ENCODE results near the gene RBCK1. TPM values are rescaled to one million over a fixed set of nuclear protein-coding genes. Genes with fewer than 3 reads are reported as not detected.
A peak's percentile ranks its signal among the peaks of the same experiment; 100 is the strongest.
"Not testable (repeated sequence)": the region's sequence is repeated elsewhere in the genome, so short reads cannot be mapped to it uniquely, and the experiment has no call there.

The RBCK1 gene
- polyA plus RNA-seq, 4 donors: 74.8 to 176 (median 158) TPM

DNA sequence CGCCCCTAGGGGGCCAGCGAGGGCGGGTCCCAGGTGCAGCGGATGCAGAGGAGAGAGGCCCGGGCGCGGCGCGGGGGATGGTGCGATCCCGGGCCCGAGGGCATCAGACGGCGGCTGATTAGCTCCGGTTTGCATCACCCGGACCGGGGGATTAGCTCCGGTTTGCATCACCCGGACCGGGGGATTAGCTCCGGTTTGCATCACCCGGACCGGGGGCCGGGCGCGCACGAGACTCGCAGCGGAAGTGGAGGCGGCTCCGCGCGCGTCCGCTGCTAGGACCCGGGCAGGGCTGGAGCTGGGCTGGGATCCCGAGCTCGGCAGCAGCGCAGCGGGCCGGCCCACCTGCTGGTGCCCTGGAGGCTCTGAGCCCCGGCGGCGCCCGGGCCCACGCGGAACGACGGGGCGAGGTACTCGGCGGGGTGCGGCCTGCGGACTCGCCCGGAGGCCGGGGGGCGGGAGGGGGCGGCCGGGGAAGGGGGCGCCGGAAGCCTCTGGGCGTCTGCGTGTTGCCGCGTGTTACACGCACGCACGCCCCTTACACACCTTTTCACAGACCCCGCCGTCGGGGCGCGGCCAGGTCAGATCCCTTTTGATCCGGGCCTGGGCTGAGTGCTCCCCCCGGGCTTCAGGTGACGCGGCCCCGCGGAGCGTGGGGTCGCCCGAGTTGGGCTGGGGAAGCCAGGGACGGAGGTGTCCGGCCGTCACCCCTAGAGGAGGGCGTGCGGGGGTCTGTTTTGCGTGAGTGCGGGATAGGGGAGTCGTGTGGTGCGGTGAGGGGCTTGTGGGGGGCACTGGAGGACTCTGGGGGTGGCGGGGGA is 27.1 kb upstream of the RBCK1 start:
- H3K27me3 ChIP-seq (ENCODE audit: control insufficient read depth in 3 of 3, insufficient read depth in 3 of 3, low read length in 3 of 3): peaks cover 0 to 32% (median 0%) of the 10 kb centered on the region in 3 donors
- 1% methylated on average over 49 to 93 of the region's 93 CpGs for WGBS, 3 donors
- peak overlapping the region; percentile 32 to 79 (median 62) for H3K4me3 ChIP-seq (ENCODE audit: low read depth in 1 of 3, low read length in 3 of 3)
- no peaks in the 10 kb centered on the region for H3K9me3 ChIP-seq (ENCODE audit: control insufficient read depth in 2 of 2, insufficient read depth in 1 of 2, low read depth in 1 of 2, low read length in 1 of 2)
- H3K4me1 ChIP-seq (ENCODE audit: control insufficient read depth in 3 of 3, insufficient read depth in 2 of 3, low read depth in 1 of 3, low read length in 2 of 3): no peaks in the 10 kb centered on the region
- H3K27ac ChIP-seq (ENCODE audit: low read depth in 1 of 3, low read length in 2 of 3): peak overlapping the region in 1 of 3 donors; percentile 84
- DNase-seq (peak; percentile 18 to 64), FAIRE-seq (no peak)
- H3K36me3 ChIP-seq (ENCODE audit: control insufficient read depth in 3 of 3, insufficient read depth in 2 of 3, low read depth in 1 of 3, low read length in 3 of 3): no peaks in the 10 kb centered on the region

DNA sequence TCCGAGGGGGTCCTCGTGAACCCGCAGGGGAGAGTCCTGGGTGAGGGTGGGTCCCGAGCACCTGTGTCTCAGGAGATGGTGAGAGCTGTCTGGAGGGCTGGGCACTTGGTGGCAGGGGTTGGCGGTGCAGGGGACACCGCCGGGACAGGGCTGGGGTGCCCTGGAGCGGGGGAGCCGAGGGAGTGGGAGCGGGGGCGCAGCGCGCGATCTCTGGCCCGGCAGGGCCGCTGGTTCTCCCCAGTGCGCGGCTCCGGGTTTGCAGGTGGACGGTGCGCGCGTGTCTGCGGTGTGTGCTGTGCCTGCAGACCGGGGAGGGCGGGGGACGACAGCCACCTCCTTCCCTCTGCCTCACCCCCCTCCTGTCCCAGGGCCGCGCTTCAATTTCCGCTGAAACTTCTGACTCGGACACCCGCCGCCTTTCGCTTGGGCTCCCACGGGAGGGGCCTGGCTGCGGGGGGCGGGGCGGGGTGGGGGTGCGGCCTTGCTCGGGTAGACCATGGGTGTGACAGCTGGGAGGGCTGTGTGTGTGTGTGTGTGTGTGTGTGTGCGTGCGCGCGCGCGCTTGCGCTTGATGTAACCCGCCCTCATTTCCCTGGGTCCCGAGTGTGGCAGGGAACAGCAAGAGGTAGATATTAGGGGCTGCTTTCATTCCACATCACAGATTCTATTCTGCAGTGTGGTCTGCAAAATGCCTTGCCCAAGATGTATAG is 26.4 kb upstream of the RBCK1 start:
- DNase-seq (peak; percentile 69), FAIRE-seq (no peak)
- peak overlapping the region; percentile 32 to 79 (median 62) for H3K4me3 ChIP-seq (ENCODE audit: low read depth in 1 of 3, low read length in 3 of 3)
- H3K9me3 ChIP-seq (ENCODE audit: control insufficient read depth in 2 of 2, insufficient read depth in 1 of 2, low read depth in 1 of 2, low read length in 1 of 2): no peaks in the 10 kb centered on the region
- no peaks in the 10 kb centered on the region for H3K36me3 ChIP-seq (ENCODE audit: control insufficient read depth in 3 of 3, insufficient read depth in 2 of 3, low read depth in 1 of 3, low read length in 3 of 3)
- no peaks in the 10 kb centered on the region for H3K4me1 ChIP-seq (ENCODE audit: control insufficient read depth in 3 of 3, insufficient read depth in 2 of 3, low read depth in 1 of 3, low read length in 2 of 3)
- peak overlapping the region in 1 of 3 donors; percentile 84 for H3K27ac ChIP-seq (ENCODE audit: low read depth in 1 of 3, low read length in 2 of 3)
- peaks cover 0 to 32% (median 0%) of the 10 kb centered on the region in 3 donors for H3K27me3 ChIP-seq (ENCODE audit: control insufficient read depth in 3 of 3, insufficient read depth in 3 of 3, low read length in 3 of 3)
- WGBS, 3 donors: 1% methylated on average over 27 to 49 of the region's 49 CpGs

DNA sequence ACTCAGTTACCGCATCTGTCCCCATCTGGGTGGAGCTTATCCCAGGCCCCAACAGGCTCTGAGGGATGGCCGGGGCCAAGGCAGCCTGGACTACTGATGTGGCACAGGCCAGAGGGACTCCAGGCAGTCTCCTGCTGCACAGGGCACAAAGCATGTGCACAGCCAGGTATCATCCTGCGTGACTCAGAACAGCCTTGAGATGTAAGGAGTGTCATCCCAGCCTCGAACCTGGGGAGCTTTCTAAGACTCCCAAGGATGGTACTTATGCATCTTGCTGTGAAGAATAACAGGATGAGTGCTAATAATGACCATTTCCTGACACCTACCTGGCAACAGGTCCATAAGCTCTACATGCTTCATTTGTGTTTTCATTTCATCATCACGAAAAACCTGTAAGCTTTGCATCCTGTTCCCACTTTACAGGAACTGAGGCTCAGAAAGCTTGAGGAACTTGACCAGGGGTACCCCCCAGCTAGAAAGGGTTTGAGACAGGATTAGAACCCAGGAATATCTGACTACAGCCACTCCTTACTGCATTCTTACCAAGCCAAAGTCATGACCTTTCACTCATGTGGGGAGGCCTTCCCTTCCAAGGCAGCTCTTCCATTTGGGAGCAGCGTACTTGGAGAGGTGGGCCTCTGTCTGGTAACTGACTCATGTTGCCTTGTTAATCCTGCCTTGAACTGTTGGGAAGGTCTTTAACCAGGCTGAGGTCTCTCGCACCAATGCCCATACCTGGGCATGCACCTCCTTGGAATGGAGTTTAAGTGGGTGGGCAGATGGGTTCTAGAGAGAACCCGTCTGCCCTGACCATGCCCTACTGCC is 25.6 kb upstream of the RBCK1 start:
- Histone ChIP-seq H3K4me3 (ENCODE audit: low read depth in 1 of 3, low read length in 3 of 3) (peak overlapping the region in 2 of 3 donors; percentile 32 to 62), H3K4me1 (ENCODE audit: control insufficient read depth in 3 of 3, insufficient read depth in 2 of 3, low read depth in 1 of 3, low read length in 2 of 3) (no peaks in the 10 kb centered on the region), H3K9me3 (ENCODE audit: control insufficient read depth in 2 of 2, insufficient read depth in 1 of 2, low read depth in 1 of 2, low read length in 1 of 2) (no peaks in the 10 kb centered on the region), H3K27ac (ENCODE audit: low read depth in 1 of 3, low read length in 2 of 3) (peak overlapping the region in 1 of 3 donors; percentile 22), H3K27me3 (ENCODE audit: control insufficient read depth in 3 of 3, insufficient read depth in 3 of 3, low read length in 3 of 3) (peaks cover 0 to 32% (median 0%) of the 10 kb centered on the region in 3 donors), H3K36me3 (ENCODE audit: control insufficient read depth in 3 of 3, insufficient read depth in 2 of 3, low read depth in 1 of 3, low read length in 3 of 3) (no peaks in the 10 kb centered on the region)
- WGBS, 3 donors: 47 to 70% (median 48%) methylated on average over 8 of the region's 8 CpGs
- DNase-seq: no peak
- no peak for FAIRE-seq

DNA sequence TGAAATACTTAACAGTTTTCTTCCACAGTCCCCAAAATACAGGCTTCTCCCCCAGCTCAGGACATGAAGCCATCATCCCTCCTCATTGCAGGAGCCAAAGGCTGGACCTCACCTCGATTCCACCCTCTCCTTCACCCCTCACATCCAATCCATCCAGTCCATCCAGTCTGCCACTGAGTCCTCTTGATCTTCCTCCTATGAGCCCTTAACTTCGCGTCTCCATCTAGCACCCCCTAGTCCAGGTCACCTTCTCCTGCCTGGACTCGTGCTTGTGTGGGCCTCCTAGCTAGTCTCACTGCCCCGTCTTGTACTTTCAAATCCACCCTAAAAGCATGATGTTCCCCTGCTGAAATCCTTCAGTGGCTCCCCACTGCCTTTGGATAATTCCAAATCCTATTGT is 24.2 kb upstream of the RBCK1 start:
- WGBS, 3 donors: 77 to 89% (median 81%) methylated on average over 5 of the region's 5 CpGs

DNA sequence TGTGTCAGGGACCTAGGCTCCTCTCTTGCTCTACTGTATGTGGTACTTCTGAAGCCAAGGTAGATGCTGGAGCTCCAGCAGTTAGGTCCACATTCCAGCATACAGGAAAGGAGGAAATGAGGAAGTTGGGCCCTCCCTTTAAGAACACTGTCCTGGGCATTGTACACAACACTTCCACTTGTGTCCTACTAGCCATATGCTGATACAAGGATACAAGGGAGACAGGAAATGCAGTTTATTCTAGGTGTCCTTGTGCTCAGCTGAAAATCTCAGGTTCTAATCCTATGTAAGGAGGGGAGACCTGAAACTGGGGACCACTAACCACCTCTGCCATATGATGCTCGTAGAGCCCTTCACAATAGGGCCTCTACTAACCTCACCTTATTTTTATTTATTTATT is 23.4 kb upstream of the RBCK1 start:
- peak in 1 of 2 donors; percentile 27 for DNase-seq
- no peaks in the 10 kb centered on the region for H3K9me3 ChIP-seq (ENCODE audit: control insufficient read depth in 2 of 2, insufficient read depth in 1 of 2, low read depth in 1 of 2, low read length in 1 of 2)
- WGBS, 3 donors: 96 to 100% (median 100%) methylated on average over 1 of the region's 1 CpG
- H3K27me3 ChIP-seq (ENCODE audit: control insufficient read depth in 3 of 3, insufficient read depth in 3 of 3, low read length in 3 of 3): peaks cover 0 to 25% (median 0%) of the 10 kb centered on the region in 3 donors
- H3K27ac ChIP-seq (ENCODE audit: low read depth in 1 of 3, low read length in 2 of 3): no peak overlapping the region
- H3K4me3 ChIP-seq (ENCODE audit: low read depth in 1 of 3, low read length in 3 of 3): no peak overlapping the region
- H3K4me1 ChIP-seq (ENCODE audit: control insufficient read depth in 3 of 3, insufficient read depth in 2 of 3, low read depth in 1 of 3, low read length in 2 of 3): no peaks in the 10 kb centered on the region
- H3K36me3 ChIP-seq (ENCODE audit: control insufficient read depth in 3 of 3, insufficient read depth in 2 of 3, low read depth in 1 of 3, low read length in 3 of 3): peaks cover 0 to 12% (median 7%) of the 10 kb centered on the region in 3 donors
- FAIRE-seq: no peak

More for the DNA sequence above, 24.2 kb upstream of the RBCK1 start:
- DNase-seq: no peak
- peaks cover 0 to 29% (median 0%) of the 10 kb centered on the region in 3 donors for H3K27me3 ChIP-seq (ENCODE audit: control insufficient read depth in 3 of 3, insufficient read depth in 3 of 3, low read length in 3 of 3)
- peaks cover 0 to 8% (median 3%) of the 10 kb centered on the region in 3 donors for H3K36me3 ChIP-seq (ENCODE audit: control insufficient read depth in 3 of 3, insufficient read depth in 2 of 3, low read depth in 1 of 3, low read length in 3 of 3)
- H3K4me3 ChIP-seq (ENCODE audit: low read depth in 1 of 3, low read length in 3 of 3): no peak overlapping the region
- no peaks in the 10 kb centered on the region for H3K9me3 ChIP-seq (ENCODE audit: control insufficient read depth in 2 of 2, insufficient read depth in 1 of 2, low read depth in 1 of 2, low read length in 1 of 2)
- H3K27ac ChIP-seq (ENCODE audit: low read depth in 1 of 3, low read length in 2 of 3): no peak overlapping the region
- no peaks in the 10 kb centered on the region for H3K4me1 ChIP-seq (ENCODE audit: control insufficient read depth in 3 of 3, insufficient read depth in 2 of 3, low read depth in 1 of 3, low read length in 2 of 3)
- FAIRE-seq: no peak

DNA sequence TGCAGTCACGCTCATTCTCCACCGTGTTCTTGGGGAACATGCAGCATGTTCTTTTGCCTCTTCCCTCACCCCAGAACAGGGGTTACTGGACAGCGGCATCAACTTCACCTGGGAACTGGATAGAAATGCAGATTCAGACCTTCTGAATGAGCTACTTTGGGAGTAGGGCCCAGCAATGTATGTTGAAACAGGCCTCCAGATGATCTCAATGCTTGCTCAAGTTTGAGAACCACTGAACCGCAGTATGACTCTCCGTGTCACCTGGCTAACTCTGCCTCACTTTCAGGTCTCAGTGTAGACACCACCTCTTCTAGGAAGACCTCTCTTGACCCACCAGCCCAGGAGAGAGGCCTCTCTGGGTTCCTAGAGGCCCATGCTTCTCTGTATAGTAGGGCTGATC is 22.7 kb upstream of the RBCK1 start:
- WGBS, 3 donors: 95 to 99% (median 98%) methylated on average over 5 of the region's 5 CpGs
- Histone ChIP-seq H3K27me3 (ENCODE audit: control insufficient read depth in 3 of 3, insufficient read depth in 3 of 3, low read length in 3 of 3) (peaks cover 0 to 20% (median 0%) of the 10 kb centered on the region in 3 donors), H3K36me3 (ENCODE audit: control insufficient read depth in 3 of 3, insufficient read depth in 2 of 3, low read depth in 1 of 3, low read length in 3 of 3) (peaks cover 0 to 12% (median 7%) of the 10 kb centered on the region in 3 donors), H3K27ac (ENCODE audit: low read depth in 1 of 3, low read length in 2 of 3) (no peak overlapping the region), H3K4me3 (ENCODE audit: low read depth in 1 of 3, low read length in 3 of 3) (no peak overlapping the region), H3K9me3 (ENCODE audit: control insufficient read depth in 2 of 2, insufficient read depth in 1 of 2, low read depth in 1 of 2, low read length in 1 of 2) (no peaks in the 10 kb centered on the region), H3K4me1 (ENCODE audit: control insufficient read depth in 3 of 3, insufficient read depth in 2 of 3, low read depth in 1 of 3, low read length in 2 of 3) (no peaks in the 10 kb centered on the region)
- DNase-seq (no peak), FAIRE-seq (no peak)

DNA sequence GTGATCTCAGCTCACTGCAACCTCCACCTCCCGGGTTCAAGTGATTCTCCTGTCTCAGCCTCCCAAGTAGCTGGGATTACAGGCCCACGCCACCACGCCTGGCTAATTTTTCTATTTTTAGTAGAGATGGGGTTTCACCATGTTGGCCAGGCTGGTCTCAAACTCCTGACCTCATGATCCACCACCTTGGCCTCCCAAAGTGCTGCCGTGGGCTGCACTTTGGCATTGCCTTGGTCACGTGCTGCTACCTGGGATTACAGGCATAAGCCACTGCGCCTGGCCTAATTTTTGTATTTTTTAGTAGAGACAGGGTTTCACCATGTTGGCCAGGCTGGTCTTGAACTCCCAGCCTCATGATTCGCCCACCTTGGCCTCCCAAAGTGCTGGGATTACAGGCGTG is 21.5 kb upstream of the RBCK1 start:
- not testable (repeated sequence) for H3K4me1 ChIP-seq (ENCODE audit: control insufficient read depth in 3 of 3, insufficient read depth in 2 of 3, low read depth in 1 of 3, low read length in 2 of 3); FAIRE-seq; H3K27ac ChIP-seq (ENCODE audit: low read depth in 1 of 3, low read length in 2 of 3); H3K9me3 ChIP-seq (ENCODE audit: control insufficient read depth in 2 of 2, insufficient read depth in 1 of 2, low read depth in 1 of 2, low read length in 1 of 2); H3K4me3 ChIP-seq (ENCODE audit: low read depth in 1 of 3, low read length in 3 of 3); DNase-seq
- 93 to 96% (median 95%) methylated on average over 8 of the region's 8 CpGs for WGBS, 3 donors
- Histone ChIP-seq H3K27me3 (ENCODE audit: control insufficient read depth in 3 of 3, insufficient read depth in 3 of 3, low read length in 3 of 3) (peaks cover 0 to 18% (median 0%) of the 10 kb centered on the region in 3 donors), H3K36me3 (ENCODE audit: control insufficient read depth in 3 of 3, insufficient read depth in 2 of 3, low read depth in 1 of 3, low read length in 3 of 3) (peaks cover 0 to 15% (median 10%) of the 10 kb centered on the region in 3 donors)

DNA sequence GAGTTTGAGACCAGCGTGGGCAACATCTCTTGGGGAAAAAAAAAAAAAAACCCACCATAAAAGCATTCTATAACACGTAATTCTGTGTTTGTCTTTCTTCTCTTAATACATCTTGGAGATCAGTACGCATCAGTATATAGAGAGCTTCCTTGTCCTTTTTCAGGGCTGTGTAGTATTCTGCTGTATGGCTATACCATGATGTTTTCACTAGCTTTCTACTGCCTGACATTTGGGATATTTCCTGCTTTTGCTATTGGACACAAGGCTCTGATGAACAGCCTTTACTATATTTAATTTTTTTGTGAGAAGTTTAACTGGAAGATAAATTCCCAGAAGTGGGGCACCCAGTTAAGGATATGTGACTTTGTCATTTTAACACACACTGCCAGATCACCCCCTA is 20.6 kb upstream of the RBCK1 start:
- WGBS, 3 donors: 92 to 96% (median 92%) methylated on average over 3 of the region's 3 CpGs
- H3K4me3 ChIP-seq (ENCODE audit: low read depth in 1 of 3, low read length in 3 of 3): no peak overlapping the region
- no peaks in the 10 kb centered on the region for H3K4me1 ChIP-seq (ENCODE audit: control insufficient read depth in 3 of 3, insufficient read depth in 2 of 3, low read depth in 1 of 3, low read length in 2 of 3)
- DNase-seq (no peak), FAIRE-seq (no peak)
- H3K9me3 ChIP-seq (ENCODE audit: control insufficient read depth in 2 of 2, insufficient read depth in 1 of 2, low read depth in 1 of 2, low read length in 1 of 2): no peaks in the 10 kb centered on the region
- H3K27ac ChIP-seq (ENCODE audit: low read depth in 1 of 3, low read length in 2 of 3): no peak overlapping the region
- H3K27me3 ChIP-seq (ENCODE audit: control insufficient read depth in 3 of 3, insufficient read depth in 3 of 3, low read length in 3 of 3): peaks cover 0 to 9% (median 0%) of the 10 kb centered on the region in 3 donors
- H3K36me3 ChIP-seq (ENCODE audit: control insufficient read depth in 3 of 3, insufficient read depth in 2 of 3, low read depth in 1 of 3, low read length in 3 of 3): peaks cover 0 to 15% (median 12%) of the 10 kb centered on the region in 3 donors
